Right lobe of liver (tissue), 4 donors: ENCODE data around the gene OST4.

Source experiments
- POLR2A ChIP-seq: fragments of 450-650 bp; IDR thresholded peaks from one replicate; pipeline ENCODE4 v1.6.1; 2017; ENCODE audit warnings: antibody characterized with exemption, mild to moderate bottlenecking
- TF ChIP-seq, protein P1 (sequence below), 4 donors: fragments of 200-600 bp in 3 of 4; fragments of 450-650 bp in 1 of 4; IDR thresholded peaks; one replicate each; pipeline versions ENCODE4 v1.5.1 to v1.8.0; 2016 to 2022; ENCODE audit warnings: antibody characterized with exemption in 4 of 4, mild to moderate bottlenecking in 2 of 4
- donor health status: DM: no; HTN: no; CAD: no.
- donor health status: DM: no; HTN: no; CAD: no.
- donor health status: DM: no; HTN: yes; CAD: no.

DNA sequence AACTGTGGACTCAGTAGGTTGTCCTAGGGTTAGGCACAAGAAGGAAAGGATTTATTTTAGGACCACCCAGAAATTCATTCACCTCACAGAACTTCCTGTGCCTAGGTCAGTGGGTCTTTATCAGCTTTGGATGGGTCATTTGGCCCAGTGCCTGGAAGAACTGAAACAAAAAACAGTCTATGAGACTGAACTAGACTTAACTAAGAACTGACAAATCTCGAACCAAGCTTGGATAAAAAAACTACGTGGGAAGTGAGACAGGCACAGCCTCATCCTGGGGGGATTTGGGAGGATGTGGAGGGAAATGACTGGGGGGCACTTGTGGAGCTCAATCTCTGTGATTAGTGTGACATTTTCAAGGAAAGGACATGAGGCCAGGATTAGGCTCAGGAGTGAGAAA lies 2.3 kb upstream of the OST4 start:
- TF ChIP-seq, protein P1, sequence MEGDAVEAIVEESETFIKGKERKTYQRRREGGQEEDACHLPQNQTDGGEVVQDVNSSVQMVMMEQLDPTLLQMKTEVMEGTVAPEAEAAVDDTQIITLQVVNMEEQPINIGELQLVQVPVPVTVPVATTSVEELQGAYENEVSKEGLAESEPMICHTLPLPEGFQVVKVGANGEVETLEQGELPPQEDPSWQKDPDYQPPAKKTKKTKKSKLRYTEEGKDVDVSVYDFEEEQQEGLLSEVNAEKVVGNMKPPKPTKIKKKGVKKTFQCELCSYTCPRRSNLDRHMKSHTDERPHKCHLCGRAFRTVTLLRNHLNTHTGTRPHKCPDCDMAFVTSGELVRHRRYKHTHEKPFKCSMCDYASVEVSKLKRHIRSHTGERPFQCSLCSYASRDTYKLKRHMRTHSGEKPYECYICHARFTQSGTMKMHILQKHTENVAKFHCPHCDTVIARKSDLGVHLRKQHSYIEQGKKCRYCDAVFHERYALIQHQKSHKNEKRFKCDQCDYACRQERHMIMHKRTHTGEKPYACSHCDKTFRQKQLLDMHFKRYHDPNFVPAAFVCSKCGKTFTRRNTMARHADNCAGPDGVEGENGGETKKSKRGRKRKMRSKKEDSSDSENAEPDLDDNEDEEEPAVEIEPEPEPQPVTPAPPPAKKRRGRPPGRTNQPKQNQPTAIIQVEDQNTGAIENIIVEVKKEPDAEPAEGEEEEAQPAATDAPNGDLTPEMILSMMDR (IDR thresholded peaks at IDR 0.05), result no peak
- TF ChIP-seq POLR2A, result no peak
